ENCODE results near the gene THBS2. TPM values are rescaled to one million over a fixed set of nuclear protein-coding genes. Genes with fewer than 3 reads are reported as not detected.

THBS2 gene
- total and polyA plus RNA-seq, 2 of the 8 experiments (the other 6 are each of a cell fraction or from before 2014, with no cell fraction given) = 11.0 to 22.5 TPM

DNA sequence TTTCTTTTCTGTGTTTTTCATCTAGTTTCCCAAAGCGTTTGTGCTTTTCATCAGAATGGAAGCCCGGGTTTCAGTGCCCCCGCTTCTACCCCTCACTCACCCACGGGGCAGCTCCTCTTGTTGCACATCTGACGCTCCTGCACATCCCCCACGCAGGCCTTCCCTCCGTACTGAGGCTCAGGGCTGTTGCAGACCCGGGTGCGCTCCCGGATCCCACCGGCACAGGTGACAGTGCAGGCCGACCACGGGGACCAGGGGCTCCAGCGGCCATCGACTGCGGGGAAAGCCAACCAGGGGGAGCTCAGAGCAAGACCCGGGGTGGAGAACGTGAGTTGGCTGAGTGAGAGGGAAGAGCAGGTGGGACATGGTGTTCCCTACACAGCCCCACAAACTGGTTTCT is 19.0 kb downstream of the THBS2 start (continued):
- no peak for TF ChIP-seq FOSL1 (IDR thresholded peaks at IDR 0.05; ENCODE audit: insufficient read depth, low read depth, low read length)
- TF ChIP-seq ASH2L (IDR thresholded peaks at IDR 0.05; ENCODE audit: low read length) = no peak

Data from H1 (cell line).